ENCODE measurements around the gene SMIM3. TPM values are rescaled to one million over a fixed set of nuclear protein-coding genes. Genes with fewer than 3 reads are reported as not detected.
A peak's percentile ranks its signal among the peaks of the same experiment; 100 is the strongest.
"Not testable (repeated sequence)": the region's sequence is repeated elsewhere in the genome, so short reads cannot be mapped to it uniquely, and the experiment has no call there.

SMIM3 gene
- total RNA-seq, 2 experiments from 2014 or later = 8.4 to 8.9 TPM

DNA sequence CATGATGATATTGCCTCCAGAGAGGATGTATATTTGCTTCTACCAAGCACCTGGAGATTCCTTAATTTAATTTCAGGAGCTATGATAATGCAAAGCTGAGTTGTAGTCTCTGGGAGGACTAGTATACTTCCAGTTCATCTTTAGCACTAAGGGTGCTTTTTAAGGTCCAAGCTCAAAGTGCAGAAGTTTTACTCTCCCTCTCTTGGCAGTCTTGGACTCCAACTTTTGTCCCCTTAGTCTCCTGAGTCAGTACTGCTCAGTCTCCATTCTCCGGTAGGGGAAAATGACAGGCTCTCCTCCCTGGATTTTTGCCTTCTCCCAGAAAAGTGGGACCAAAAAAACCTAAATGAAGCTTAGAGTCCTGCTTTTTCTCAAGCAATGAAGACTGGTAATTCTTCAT is 8.3 kb downstream of the SMIM3 start:
- H3K9me3 Mint-ChIP-seq = peaks cover 6% of the 10 kb centered on the region
- H3K27me3 Mint-ChIP-seq = no peaks in the 10 kb centered on the region
- ChIA-PET CTCF (interaction anchor here (0.8 to 1.8 kb wide), 7 partner anchors 8 to 328 kb away, joined by 3 to 9 read pairs (median 4); partner anchors contain the start of gene SMIM3), POLR2A (no interaction called here)
- no peak for DNase-seq
- H3K36me3 Mint-ChIP-seq (ENCODE audit: low read depth) = peaks cover 32% of the 10 kb centered on the region
- peaks cover 85% of the 10 kb centered on the region for H3K4me1 Mint-ChIP-seq
- H3K4me3 Mint-ChIP-seq = no peak overlapping the region
- H3K27ac Mint-ChIP-seq = no peak overlapping the region

DNA sequence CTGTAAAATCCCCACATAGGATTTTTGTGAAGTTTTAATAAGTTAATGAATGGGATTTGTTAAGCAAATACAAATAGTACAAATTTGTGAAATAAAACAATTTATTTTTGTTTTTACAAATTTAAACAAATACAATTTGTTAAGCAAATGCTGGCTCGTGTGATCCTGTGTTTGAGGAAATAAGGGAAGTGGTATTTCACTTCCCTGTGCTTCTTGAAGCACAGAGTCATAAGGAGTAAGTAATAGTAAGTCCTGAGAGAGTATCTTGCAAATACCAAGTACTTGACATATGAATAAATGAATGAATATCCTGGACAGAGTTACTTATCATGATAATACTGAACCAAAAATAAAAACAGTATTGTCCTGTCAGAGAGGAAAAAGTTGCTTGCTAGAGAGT is 9.1 kb downstream of the SMIM3 start:
- H3K27ac Mint-ChIP-seq = no peak overlapping the region
- ChIA-PET POLR2A (interaction anchor here (0.5 kb wide), 1 partner anchor 1109 kb away, joined by 3 read pairs; no protein-coding TSS in a partner anchor), CTCF (interaction anchor here (1.0 to 1.8 kb wide), 5 partner anchors 9 to 135 kb away, joined by 3 to 9 read pairs (median 4); partner anchors contain the start of gene SMIM3)
- peaks cover 28% of the 10 kb centered on the region for H3K36me3 Mint-ChIP-seq (ENCODE audit: low read depth)
- DNase-seq = no peak
- H3K9me3 Mint-ChIP-seq = peaks cover 6% of the 10 kb centered on the region
- no peaks in the 10 kb centered on the region for H3K27me3 Mint-ChIP-seq
- no peak overlapping the region for H3K4me3 Mint-ChIP-seq
- peaks cover 77% of the 10 kb centered on the region for H3K4me1 Mint-ChIP-seq

DNA sequence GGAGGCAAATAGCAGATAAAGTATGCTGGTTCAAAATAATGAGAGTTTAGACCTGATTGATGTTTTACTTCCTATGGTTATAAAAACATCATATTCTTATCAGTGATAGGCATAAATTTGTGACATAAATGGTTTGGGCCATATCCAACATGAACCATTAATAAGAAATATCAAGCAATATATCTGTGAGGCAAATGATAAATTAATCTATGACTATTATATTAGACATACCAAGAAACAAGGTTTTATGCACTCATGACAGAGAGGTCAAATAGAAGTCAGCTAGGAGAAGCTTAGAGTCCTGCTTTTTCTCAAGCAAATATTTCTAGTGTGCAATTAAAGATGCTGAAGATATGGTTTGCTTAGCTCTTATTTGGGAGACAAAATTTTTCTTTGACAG is 10.4 kb downstream of the SMIM3 start:
- ChIA-PET POLR2A (no interaction called here), CTCF (interaction anchor here (0.7 to 2.3 kb wide), 6 partner anchors 12 to 361 kb away, joined by 3 to 10 read pairs (median 4); partner anchors contain the start of gene IRGM)
- H3K27ac Mint-ChIP-seq = peak overlapping the region; percentile 77
- H3K27me3 Mint-ChIP-seq = no peaks in the 10 kb centered on the region
- H3K36me3 Mint-ChIP-seq (ENCODE audit: low read depth) = peaks cover 38% of the 10 kb centered on the region
- no peak overlapping the region for H3K4me3 Mint-ChIP-seq
- H3K4me1 Mint-ChIP-seq = peaks cover 65% of the 10 kb centered on the region
- peaks cover 13% of the 10 kb centered on the region for H3K9me3 Mint-ChIP-seq
- no peak for DNase-seq

DNA sequence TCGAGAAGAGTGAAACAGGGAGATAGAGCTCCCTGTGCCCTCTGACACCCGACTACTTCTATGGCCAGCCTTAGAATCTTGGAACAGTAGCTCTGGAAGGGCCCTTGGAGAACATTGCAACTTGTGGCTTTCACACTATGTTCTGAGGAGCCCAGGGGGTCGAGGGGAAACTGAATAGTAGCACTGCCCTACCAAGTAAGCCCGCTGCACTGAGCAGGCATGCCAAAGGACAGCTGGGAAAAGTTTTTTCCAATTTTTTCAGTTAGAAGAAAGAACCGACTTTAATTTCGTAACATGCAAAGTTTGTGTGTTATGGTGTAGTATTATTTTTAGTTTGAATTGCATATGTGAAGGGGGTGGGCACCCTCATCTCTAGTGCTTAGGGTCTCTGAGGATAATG is 10.9 kb downstream of the SMIM3 start:
- peak overlapping the region; percentile 77 for H3K27ac Mint-ChIP-seq
- ChIA-PET CTCF (interaction anchor here (0.7 to 2.3 kb wide), 11 partner anchors 12 to 361 kb away, joined by 3 to 10 read pairs (median 3); partner anchors contain the start of genes IRGM and RBM22), POLR2A (no interaction called here)
- DNase-seq = no peak
- H3K9me3 Mint-ChIP-seq = peaks cover 14% of the 10 kb centered on the region
- H3K27me3 Mint-ChIP-seq = no peaks in the 10 kb centered on the region
- H3K4me1 Mint-ChIP-seq = peaks cover 61% of the 10 kb centered on the region
- peaks cover 37% of the 10 kb centered on the region for H3K36me3 Mint-ChIP-seq (ENCODE audit: low read depth)
- H3K4me3 Mint-ChIP-seq = no peak overlapping the region

DNA sequence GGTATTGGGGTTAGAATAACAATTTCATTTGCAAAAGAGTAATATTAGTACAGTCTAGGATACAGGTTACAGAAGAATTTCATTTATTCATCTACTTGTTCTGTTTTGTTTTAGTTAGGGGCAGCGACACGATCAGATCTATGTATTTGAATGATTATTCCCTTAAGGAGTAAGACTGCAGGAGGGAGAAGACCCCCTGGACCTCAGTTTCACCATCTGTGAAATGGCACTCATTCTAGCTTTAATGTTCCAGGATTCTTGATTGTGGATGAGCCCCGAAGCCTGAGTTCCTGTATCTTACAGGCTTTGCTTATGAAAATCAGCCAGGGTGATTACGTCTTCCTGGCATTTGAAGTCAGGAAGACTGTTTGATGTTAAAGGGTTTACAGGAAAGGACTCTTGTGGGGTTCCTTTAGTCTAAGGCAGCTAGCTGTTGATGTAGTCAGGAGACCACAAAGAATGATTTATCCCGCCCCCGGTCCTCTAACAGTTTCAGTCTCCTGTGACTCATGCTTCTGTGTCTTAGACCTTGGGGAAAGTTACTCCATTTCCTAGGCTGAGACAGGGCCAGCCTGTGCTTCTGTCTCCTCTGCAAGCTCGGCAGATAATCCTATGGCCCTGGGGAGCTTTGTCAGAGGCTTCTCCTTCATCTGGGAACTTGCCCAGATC is 11.5 kb downstream of the SMIM3 start:
- H3K36me3 Mint-ChIP-seq (ENCODE audit: low read depth) = peaks cover 36% of the 10 kb centered on the region
- H3K27ac Mint-ChIP-seq = peak overlapping the region; percentile 77
- peaks cover 56% of the 10 kb centered on the region for H3K4me1 Mint-ChIP-seq
- peak overlapping the region; percentile 48 for H3K4me3 Mint-ChIP-seq
- H3K27me3 Mint-ChIP-seq = no peaks in the 10 kb centered on the region
- peaks cover 14% of the 10 kb centered on the region for H3K9me3 Mint-ChIP-seq
- DNase-seq = peak; percentile 68
- POLR2A ChIA-PET = interaction anchor here (1.2 kb wide), 1 partner anchor 56 kb away, joined by 3 read pairs; the partner anchor contains the start of gene IRGM
- CTCF ChIA-PET = interaction anchor here (0.7 to 2.3 kb wide), 10 partner anchors 11 to 360 kb away, joined by 3 to 10 read pairs (median 4); partner anchors contain the start of genes IRGM and RBM22

DNA sequence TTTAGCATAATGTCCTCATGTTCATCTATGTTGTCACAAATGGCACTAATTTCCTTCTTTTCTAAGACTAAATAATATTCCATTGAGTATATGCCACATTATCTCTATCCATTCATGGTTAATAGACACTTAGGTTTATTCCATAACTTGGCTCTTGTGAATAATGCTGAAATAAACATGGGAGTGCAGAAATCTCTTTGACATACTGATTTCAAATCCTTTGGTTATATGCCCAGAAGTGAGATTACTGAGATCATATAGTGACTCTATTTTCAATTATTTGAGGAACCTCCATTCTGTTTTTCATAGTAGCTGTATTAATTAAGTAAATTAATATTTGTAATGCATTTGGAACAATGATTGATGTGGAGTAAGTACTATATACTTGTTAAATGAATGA is 13.0 kb downstream of the SMIM3 start:
- CTCF ChIA-PET = interaction anchor here (1.2 kb wide), 1 partner anchor 17 kb away, joined by 3 read pairs; no protein-coding TSS in a partner anchor
- Mint-ChIP-seq H3K36me3 (ENCODE audit: low read depth) (peaks cover 30% of the 10 kb centered on the region), H3K4me3 (no peak overlapping the region), H3K9me3 (peaks cover 8% of the 10 kb centered on the region), H3K4me1 (peaks cover 46% of the 10 kb centered on the region), H3K27me3 (no peaks in the 10 kb centered on the region), H3K27ac (peak overlapping the region; percentile 39)
- no peak for DNase-seq
- POLR2A ChIA-PET = no interaction called here

DNA sequence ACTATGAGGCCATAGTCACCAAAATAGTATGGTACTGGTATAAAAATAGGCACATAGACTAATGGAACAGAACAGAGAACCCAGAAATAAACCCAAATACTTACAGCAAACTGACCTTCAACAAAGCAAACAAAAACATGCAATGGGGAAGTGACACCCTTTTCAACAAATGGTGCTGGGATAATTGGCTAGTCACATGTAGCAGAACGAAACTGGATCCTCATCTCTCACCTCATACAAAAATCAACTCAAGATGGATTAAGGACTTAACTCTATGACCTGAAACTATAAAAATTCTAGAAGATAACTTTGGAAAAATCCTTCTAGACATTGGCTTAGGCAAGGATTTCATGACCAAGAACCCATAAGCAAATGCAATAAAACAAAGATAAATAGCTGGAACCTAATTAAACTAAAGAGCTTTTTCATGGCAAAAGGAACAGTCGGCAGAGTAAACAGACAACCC is 14.9 kb downstream of the SMIM3 start:
- CTCF ChIA-PET, H3K9me3 Mint-ChIP-seq, POLR2A ChIA-PET, H3K27ac Mint-ChIP-seq, DNase-seq, H3K4me3 Mint-ChIP-seq, H3K27me3 Mint-ChIP-seq: not testable (repeated sequence)
- H3K4me1 Mint-ChIP-seq = peaks cover 31% of the 10 kb centered on the region
- peaks cover 25% of the 10 kb centered on the region for H3K36me3 Mint-ChIP-seq (ENCODE audit: low read depth)

DNA sequence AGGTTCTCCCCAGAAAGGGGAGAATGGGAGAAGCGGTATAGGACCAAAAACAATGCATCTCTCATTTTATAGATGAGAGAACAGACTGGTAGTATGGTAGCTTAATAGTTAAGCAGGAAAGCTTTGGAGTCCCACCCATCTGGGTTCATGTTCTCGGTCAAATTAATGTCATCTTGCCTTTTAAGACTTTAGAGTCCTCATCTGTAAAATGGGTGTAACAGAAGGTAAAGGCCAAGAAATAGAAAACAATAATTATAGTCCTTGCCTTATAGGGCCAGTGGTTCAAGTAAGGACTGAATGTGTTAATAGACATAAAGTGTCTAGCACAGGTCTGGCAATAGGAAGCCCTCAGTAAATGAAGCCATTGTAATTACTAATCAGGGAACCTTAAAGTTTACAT is 16.4 kb downstream of the SMIM3 start:
- Mint-ChIP-seq H3K4me1 (peaks cover 16% of the 10 kb centered on the region), H3K4me3 (no peak overlapping the region), H3K27me3 (no peaks in the 10 kb centered on the region), H3K36me3 (ENCODE audit: low read depth) (peaks cover 24% of the 10 kb centered on the region), H3K27ac (no peak overlapping the region), H3K9me3 (peaks cover 8% of the 10 kb centered on the region)
- no peak for DNase-seq
- ChIA-PET CTCF (interaction anchor here (1.1 kb wide), 1 partner anchor 14 kb away, joined by 3 read pairs; no protein-coding TSS in a partner anchor), POLR2A (no interaction called here)

DNA sequence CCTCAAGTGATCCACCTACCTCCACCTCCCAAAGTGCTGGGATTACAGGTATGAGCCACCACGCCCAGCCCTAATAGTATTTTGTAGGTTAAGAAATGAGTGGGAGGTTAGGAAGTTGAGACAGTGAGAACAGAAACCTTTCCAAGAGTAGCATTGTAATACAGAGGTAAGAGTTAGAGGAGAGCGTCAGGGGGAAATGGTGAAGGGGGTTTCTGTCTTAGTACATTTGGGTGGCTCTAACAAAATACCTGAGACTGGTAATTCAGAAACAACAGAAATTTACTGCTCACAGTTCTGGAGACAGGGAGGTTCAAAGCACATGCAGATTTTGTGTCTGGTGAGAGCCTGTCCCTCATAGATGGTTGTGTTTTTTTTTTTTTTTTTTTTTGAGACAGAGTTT is 18.8 kb downstream of the SMIM3 start:
- Mint-ChIP-seq H3K27me3 (no peaks in the 10 kb centered on the region), H3K4me3 (no peak overlapping the region), H3K4me1 (peaks cover 11% of the 10 kb centered on the region), H3K9me3 (peaks cover 8% of the 10 kb centered on the region), H3K27ac (no peak overlapping the region), H3K36me3 (ENCODE audit: low read depth) (peaks cover 22% of the 10 kb centered on the region)
- POLR2A ChIA-PET = no interaction called here
- no peak for DNase-seq
- CTCF ChIA-PET = interaction anchor here (1.9 kb wide), 1 partner anchor 49 kb away, joined by 7 read pairs; the partner anchor contains the start of gene IRGM

DNA sequence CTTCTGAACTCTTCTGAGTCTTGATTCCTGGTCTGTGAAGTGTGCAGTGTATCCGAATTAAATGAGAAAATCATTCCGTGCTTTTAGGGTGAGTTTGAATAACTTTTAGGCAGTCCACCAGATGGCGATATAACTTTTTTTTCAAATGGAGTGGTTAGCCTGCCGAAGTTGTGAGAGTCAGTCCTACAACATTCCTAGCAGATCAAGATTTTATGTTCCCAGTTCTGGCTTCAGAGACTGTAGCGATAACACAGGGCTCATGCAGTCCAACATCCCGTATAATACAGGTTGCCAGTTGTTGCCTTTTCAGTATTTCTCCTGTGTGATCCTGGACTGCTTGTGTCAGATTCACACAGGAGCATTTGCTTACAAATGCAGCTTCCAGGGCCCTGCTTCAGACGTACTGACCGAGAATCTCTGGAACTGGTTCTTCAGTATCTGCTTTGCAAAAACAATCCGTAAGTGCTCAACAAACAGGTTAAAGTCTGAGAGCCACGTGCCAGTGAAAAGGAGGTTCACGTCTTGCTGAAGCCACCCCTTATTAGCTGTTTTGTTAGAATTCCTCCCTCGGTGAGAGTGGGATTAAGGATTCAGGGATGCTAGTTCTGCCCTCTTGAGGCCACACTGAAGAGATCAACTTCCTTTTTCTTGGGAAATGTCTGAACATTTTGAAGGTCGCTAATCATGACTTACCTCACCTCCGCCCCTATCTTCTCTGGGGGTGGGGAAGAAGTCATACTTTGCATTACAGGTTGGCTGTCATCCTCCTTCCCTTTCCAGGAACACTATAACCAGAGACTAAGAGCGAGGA is 22.8 kb downstream of the SMIM3 start:
- Mint-ChIP-seq H3K4me3 (no peak overlapping the region), H3K27me3 (peaks cover 2% of the 10 kb centered on the region), H3K27ac (no peak overlapping the region), H3K4me1 (peaks cover 11% of the 10 kb centered on the region), H3K9me3 (no peaks in the 10 kb centered on the region), H3K36me3 (ENCODE audit: low read depth) (peaks cover 8% of the 10 kb centered on the region)
- ChIA-PET POLR2A (interaction anchor here (0.8 kb wide), 1 partner anchor 18 kb away, joined by 3 read pairs; no protein-coding TSS in a partner anchor), CTCF (interaction anchor here (0.7 to 1.2 kb wide), 4 partner anchors 9 to 46 kb away, joined by 3 to 6 read pairs (median 4); partner anchors contain the start of gene IRGM)
- DNase-seq = peak; percentile 36

DNA sequence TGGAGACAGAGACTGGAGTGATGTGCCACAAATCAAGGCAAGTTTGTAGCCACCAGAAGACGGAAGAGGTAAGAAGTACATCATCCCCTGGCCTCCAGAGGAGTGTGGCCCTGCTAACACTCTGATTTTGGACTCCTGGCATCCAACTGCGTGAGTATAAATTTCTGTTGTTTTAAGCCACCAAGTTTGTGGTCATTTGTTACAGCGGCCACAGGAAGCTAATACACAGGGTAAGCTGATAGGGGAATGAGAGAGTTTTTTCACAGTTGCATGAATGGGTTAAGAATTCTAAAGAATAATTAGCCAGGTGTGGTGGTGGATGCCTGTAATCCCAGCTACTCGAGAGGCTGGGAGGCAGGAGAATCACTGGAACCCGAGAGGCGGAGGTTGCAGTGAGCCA is 25.8 kb downstream of the SMIM3 start:
- CTCF ChIA-PET = interaction anchor here (0.9 kb wide), 1 partner anchor 28 kb away, joined by 3 read pairs; no protein-coding TSS in a partner anchor
- DNase-seq = no peak
- Mint-ChIP-seq H3K36me3 (ENCODE audit: low read depth) (no peaks in the 10 kb centered on the region), H3K4me1 (peaks cover 11% of the 10 kb centered on the region), H3K27ac (no peak overlapping the region), H3K4me3 (no peak overlapping the region), H3K27me3 (peaks cover 2% of the 10 kb centered on the region), H3K9me3 (no peaks in the 10 kb centered on the region)
- POLR2A ChIA-PET = no interaction called here

DNA sequence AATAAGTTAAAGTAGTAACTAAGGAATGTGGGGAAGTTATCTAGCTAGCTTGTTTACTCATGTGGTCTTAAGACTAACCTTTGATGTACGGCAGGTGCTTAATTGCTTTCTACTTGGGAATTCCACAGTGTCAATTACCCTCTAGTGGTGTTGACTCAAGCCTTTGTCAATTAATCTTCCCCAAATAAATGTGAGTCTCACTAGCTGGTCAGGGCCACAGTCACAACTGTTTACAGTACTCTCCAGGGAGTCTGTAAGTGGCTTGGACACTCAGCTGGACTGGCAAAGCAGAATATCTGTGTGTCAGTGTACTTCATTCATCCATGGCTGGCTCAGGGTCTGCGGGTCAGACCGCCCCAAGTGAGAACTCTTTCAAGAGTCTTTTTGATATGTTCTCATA is 30.8 kb downstream of the SMIM3 start:
- Mint-ChIP-seq H3K27ac (no peak overlapping the region), H3K9me3 (peaks cover 6% of the 10 kb centered on the region), H3K27me3 (peaks cover 2% of the 10 kb centered on the region), H3K36me3 (ENCODE audit: low read depth) (no peaks in the 10 kb centered on the region), H3K4me1 (peaks cover under 1% of the 10 kb centered on the region), H3K4me3 (no peak overlapping the region)
- ChIA-PET POLR2A (no interaction called here), CTCF (interaction anchor here (1.1 kb wide), 1 partner anchor 17 kb away, joined by 3 read pairs; no protein-coding TSS in a partner anchor)
- DNase-seq = no peak

Measured in activated CD4-positive, alpha-beta T cell treated with anti-CD3 and anti-CD28 coated beads, Interleukin-2, amount 10 ng/mL, durations not matched to agents 7 days and 5 days (primary cell).